GM19023 (cell line): ENCODE results near the gene AKNA.
"Not testable (repeated sequence)": the region's sequence is repeated elsewhere in the genome, so short reads cannot be mapped to it uniquely, and the experiment has no call there.

ENCODE experiments used
- ATAC-seq: cut with Tn5 transposase; IDR thresholded peaks from one replicate; pipeline ENCODE4 v1.9.1; 2021; ENCODE audit warnings: mild to moderate bottlenecking, moderate library complexity; ENCODE audit not compliant: unreplicated experiment

The AKNA gene

GRCh38 chr9:114322831-114323531 lies 64.8 kb downstream of the AKNA start, which contains the start of gene ORM1:
TSS of gene ORM1 (plus strand) at chr9:114323098. CDS start at chr9:114323134, 36 bp downstream.
- not testable (repeated sequence) for ATAC-seq

GRCh38 chr9:114322160-114322818 lies 65.5 kb downstream of the AKNA start:
- not testable (repeated sequence) for ATAC-seq

GRCh38 chr9:114321759-114322158 lies 66.0 kb downstream of the AKNA start:
- no peak for ATAC-seq

GRCh38 chr9:114320710-114321109 lies 67.1 kb downstream of the AKNA start:
- not testable (repeated sequence) for ATAC-seq

- ATAC-seq: no peak
Measured at GRCh38 chr9:114319147-114319546, 68.6 kb downstream of the AKNA start.

- no peak for ATAC-seq
Measured at GRCh38 chr9:114318416-114318815, 69.4 kb downstream of the AKNA start.

GRCh38 chr9:114317665-114318357 lies 70.0 kb downstream of the AKNA start:
- ATAC-seq: no peak

- no peak for ATAC-seq
Measured at GRCh38 chr9:114316605-114317230, 71.1 kb downstream of the AKNA start.

GRCh38 chr9:114315723-114316363 lies 71.9 kb downstream of the AKNA start:
- ATAC-seq: no peak

- ATAC-seq: no peak
Measured at GRCh38 chr9:114314881-114315722, 72.7 kb downstream of the AKNA start.

GRCh38 chr9:114314256-114314867 lies 73.4 kb downstream of the AKNA start:
- ATAC-seq: no peak

- ATAC-seq: no peak
Measured at GRCh38 chr9:114313186-114313585, 74.6 kb downstream of the AKNA start.

- no peak for ATAC-seq
Measured at GRCh38 chr9:114312513-114312875, 75.3 kb downstream of the AKNA start.

- no peak for ATAC-seq
Measured at GRCh38 chr9:114311571-114312512, 75.9 kb downstream of the AKNA start.

GRCh38 chr9:114310471-114311450 lies 77.0 kb downstream of the AKNA start:
- ATAC-seq: no peak

GRCh38 chr9:114309096-114309495 lies 78.7 kb downstream of the AKNA start:
- no peak for ATAC-seq

GRCh38 chr9:114308361-114308950 lies 79.3 kb downstream of the AKNA start:
- ATAC-seq: no peak
